Left forelimb (tissue), 1 donor: ENCODE data around the gene GRK3.
"Not testable (repeated sequence)": the region's sequence is repeated elsewhere in the genome, so short reads cannot be mapped to it uniquely, and the experiment has no call there.

Experiments used
- DNase-seq: peaks from one replicate; pipeline ENCODE4 v3.0.0-alpha.2; 2018; ENCODE audit warnings: low spot score

GRK3 gene

DNA sequence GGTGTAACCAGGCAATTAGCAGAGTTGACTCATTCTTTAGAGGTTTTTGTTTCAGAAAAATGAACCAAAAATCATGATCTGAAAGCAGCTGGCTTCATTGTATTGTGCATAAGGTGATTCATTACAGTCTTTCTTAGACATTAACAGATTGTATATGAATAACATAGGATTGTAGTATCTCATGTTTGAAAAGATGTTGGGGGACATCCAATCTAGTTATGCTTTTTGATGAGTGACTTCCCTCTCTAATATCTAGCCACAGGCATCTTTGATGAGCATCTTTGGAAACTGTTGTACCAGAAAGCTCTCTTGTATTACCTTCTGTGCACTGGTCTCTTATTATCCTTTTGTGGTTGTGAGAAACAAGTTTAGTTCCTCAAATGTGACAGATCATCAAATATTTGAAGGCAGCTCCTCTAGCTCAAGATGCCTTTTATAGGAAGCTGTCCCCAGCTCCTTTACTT, 8.3 kb downstream of the GRK3 start:
- no peak for DNase-seq

DNA sequence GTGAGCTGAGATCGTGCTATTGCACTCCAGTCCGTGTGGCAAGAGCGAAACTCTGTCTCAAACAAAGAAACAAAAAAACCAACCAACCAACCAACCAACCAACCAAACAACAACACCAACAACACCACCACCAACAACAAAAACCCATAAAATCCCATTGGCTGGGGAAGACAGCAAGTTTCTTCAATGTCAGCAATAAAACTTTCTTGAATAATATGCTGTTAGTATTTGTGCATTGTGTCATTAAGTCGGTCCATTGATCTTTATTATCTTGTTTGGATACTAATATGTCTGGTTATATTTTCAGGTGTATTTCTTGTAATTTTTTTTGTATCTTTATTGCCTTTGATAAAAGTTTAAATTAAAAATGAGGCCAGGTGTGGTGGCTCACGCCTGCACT, 9.4 kb downstream of the GRK3 start:
- no peak for DNase-seq

DNA sequence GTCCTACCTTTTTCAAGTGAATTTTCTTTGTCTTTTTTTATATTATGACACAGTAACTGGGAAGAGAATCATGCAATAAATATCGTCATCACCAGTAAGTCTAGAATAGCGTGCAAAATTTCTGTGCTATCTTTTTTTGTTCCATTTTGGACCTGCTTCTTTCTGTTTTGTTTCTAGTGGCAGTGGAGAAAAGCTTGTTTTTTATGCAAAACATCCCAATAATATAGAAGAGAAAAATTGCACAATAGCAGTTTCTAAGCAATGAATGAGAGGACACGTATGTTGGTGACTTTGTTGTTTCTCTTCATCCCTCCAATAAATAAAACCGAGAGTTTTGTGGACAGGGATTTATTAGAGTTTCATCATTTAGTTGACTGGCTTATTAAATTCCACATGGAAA, 10.3 kb downstream of the GRK3 start:
- DNase-seq, result no peak

DNA sequence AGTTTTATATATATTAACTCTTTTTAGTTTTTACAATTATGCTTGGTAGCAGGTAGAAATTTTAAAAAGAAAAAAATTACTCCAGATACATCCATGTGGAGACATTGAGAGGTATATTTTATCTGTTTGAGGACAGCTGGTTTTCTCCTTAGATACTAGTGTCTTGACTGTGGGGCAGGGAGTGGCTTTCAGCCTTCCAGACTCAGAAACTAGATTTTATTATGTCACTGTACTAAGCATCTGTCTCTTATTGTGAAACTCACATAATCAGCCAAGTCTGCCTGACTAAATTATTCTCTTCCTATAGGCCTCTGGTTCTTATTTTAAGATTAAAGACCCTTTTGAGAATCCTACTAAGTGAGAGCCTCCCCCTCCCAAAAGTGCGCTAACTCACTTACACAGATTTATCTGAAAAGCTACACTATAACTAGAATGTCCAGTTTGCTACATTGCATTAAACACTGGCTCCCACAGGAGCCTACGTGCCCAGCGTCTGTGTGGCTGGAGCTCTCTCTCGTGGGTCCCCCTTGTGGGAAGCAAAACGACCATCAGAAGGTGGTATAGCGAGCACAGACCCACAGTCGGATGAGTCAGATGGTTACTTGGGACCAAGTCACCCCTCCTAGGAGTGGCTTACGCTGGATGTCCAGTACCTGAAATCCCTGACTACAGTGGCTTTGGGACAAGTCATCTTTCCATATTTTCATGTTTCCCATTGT, 11.4 kb downstream of the GRK3 start:
- not testable (repeated sequence) for DNase-seq

DNA sequence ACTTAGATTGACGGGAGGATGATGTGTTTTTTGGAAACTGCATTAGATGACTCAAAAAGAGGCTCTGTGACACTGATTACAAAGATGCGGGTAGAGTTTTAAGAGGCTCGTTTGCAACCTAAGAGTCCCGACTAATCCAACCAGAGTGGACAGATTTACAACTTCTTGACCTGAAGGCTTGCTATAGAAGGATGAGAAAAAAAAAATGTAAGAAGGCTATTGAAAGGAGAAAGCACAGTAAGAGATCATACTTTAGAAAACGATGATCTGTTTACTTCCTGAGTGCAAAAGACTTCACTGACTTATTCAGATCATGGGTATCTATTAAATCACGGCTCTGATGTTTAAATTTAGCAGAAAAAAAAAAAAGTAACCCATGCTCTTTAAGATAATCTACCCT, 17.0 kb downstream of the GRK3 start:
- DNase-seq, result not testable (repeated sequence)

DNA sequence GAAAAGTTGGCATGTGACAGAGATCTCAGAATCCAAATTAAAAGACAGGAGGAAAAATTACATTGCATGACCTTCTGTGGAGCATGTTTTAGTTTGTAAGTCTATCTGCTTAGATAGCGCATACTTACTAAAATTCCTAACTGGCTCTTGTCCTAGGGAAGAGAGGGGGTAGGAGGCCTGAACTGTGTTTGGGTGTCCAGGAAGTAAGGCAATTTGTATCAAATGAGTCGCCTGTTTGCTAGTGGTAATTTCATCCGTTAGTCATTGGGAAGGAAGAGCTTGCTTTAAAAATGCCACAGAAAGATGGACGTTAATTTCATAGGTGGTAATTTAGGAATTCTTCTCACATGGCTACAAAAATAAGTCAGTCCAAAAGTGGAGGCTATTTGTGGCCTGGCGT, 18.5 kb downstream of the GRK3 start:
- DNase-seq, result no peak

DNA sequence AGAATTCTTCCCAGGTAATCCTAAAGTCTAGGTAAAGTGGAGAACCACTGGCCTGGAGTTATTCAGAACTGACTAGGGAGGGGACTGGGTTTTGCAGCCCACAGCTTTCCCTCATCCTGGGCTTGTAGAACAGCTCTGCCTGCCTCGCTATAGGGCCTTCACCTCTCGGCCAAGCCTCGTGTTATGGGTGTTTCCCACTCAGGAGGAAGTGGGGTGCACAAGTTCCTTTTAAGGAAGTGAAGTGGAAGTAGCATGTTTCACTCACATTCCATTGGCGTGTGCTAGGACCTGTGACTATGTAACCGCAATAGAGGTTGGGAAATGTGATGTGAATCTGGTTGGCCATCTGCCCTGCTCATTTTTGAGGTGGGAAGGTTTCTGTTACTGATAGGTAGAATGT, 20.5 kb downstream of the GRK3 start:
- DNase-seq, result not testable (repeated sequence)

DNA sequence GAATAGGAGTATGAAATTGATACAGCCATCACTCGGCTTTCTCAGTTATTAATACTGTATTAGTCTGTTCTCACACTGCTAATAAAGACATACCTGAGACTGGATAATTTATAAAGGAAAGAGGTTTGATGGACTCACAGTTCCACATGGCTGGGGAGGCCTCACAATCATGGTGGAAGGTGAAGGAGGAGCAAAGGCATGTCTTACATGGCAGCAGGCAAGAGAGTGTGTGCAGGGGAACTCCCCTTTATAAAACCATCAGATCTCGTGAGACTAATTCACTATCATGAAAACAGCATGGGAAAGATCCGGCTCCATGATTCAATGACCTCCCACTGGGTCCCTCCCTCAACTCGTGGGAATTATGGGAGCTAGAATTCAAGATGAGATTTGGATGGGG, 25.2 kb downstream of the GRK3 start:
- not testable (repeated sequence) for DNase-seq

DNA sequence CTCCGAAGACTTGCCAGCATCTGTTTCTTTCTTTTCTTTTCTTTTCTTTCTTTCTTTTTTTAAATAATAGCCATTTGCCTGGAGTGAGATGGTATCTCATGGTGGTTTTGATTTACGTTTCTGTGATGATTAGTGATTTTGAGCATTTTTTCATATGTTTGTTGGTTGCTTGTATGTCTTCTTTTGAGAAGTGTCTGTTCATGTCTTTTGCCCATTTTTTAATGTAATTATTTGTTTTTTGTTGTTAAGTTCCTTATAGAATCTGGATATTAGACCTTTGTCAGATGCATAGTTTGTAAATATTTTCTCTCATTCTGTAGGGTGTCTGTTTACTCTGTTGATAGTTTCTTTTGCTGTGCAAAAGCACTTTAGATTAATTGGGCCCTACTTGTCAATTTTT, 28.8 kb downstream of the GRK3 start:
- not testable (repeated sequence) for DNase-seq

DNA sequence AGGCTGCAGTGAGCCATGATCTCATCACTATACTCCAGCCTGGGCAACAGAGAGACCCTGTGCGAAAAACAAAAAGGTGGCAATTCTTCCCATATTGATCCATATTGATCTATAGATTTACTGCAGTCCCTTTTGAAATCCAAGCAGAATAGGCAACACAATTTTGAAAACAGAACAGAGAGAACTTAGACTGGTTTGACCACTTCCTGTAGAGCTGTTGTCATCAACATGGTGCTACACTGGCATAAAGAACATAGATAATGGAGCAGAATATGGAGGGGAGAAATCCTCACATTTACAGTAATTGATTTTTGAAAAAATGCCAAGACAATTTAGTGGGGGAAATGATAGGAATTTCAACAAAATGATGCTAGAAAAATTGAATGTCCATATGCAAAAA, 34.1 kb downstream of the GRK3 start:
- no peak for DNase-seq

DNA sequence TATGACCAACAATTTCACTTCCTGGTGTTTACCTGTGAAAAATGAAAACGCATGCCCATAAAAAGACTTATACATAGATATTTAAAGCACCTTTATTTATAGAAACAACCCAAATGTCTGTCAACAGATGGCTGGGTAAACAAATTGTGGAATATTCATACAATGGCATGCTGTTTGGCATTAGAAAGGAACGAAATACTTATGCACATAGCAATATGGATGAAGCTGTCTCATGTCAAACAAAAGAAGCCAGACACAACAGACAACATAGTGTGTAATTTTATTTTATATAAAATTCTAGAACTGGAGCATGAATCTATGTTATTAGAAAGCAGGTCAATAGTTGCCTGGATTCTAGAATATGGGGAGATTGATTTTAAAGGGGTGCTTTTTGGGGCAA, 38.0 kb downstream of the GRK3 start:
- no peak for DNase-seq

DNA sequence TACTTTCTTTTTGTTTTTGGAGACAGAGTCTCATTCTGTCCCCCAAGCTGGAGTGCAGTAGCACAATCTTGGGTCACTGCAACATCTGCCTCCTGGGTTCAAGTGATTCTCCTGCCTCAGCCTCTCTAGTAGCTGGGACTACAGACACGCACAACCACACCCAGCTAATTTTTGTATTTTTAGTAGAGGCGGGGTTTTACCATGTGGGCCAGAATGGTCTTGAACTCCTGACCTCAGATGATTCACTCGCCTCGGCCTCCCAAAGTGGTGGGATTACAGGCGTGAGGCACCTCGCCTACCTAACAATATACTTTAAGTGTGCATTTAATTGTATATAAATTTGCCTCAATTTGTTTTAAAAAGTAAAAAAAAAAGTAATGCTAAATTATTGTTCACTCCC, 38.4 kb downstream of the GRK3 start:
- no peak for DNase-seq

DNA sequence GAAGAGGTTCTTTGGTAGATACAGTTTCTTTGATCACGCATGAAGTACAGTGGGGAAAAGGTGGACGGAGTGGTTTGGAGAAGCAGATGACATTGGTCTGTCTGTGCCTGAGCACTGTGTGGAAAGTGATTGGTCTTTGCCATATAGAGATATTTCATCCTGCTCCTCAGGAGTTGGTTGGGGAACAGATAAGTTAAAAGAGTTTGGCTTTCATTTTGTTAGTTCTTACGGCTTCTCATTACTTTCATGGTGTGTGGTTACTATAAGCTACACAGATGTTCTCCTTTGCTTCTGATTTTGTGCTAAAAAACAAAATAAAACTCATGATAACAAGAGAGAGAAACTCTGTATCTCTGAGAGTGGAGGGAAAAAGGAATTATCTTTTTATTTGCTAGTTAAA, 40.7 kb downstream of the GRK3 start:
- DNase-seq, result not testable (repeated sequence)

DNA sequence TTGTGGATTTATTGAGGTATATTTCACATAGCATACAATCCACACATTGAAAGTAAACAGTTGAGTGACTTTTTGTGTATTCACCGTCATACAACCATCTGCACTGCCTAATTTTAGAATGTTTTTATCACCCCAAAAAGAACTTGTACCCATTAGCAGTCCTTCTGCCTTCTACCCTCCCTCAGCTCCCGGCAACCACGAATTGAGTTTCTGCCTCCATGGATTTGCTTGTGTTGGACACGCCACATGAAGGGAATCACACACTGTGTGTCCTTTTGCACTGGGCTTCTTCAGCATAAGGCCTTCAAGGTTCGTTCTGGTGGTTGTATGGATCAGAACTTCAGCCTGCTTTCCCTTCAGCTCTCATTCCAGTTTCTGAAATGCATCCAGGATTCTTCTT, 41.1 kb downstream of the GRK3 start:
- not testable (repeated sequence) for DNase-seq

DNA sequence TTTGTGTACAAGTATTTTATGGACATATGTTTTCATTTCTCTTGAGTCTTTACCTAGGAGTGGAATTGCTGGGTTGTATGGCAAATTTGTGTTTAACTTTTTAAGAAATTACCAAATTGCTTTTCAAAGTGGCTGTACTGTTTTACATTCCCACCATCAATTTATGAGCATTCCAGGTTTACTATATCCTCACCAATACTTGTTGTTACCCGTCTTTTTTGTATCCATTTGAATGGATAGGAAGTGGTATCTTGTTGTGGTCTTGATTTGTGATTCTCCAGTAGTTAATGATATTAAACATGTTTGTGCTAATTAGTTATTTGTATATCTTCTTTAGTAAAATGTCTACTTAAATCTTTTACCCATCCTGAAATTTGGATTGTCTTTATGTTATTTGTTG, 46.8 kb downstream of the GRK3 start:
- DNase-seq, result not testable (repeated sequence)

DNA sequence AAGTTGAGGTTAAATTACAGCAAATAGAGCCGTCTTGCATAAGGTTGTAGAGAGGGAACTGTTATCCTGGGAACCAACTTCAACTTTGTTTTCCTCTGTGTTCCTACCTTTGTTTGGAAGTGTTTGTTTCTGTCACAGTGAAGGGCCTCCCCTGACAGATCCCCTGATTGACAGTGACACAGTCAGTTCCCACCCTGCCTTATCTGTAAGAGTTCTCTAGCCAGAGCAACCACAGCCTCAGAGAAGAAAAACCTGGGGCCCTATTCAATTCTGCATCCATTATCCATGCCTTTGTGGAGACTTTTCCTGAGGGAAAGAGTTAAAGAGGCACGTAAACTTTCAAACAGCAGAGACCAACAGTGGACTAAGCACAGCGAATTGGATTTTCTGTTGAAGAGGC, 48.7 kb downstream of the GRK3 start:
- DNase-seq, result not testable (repeated sequence)

DNA sequence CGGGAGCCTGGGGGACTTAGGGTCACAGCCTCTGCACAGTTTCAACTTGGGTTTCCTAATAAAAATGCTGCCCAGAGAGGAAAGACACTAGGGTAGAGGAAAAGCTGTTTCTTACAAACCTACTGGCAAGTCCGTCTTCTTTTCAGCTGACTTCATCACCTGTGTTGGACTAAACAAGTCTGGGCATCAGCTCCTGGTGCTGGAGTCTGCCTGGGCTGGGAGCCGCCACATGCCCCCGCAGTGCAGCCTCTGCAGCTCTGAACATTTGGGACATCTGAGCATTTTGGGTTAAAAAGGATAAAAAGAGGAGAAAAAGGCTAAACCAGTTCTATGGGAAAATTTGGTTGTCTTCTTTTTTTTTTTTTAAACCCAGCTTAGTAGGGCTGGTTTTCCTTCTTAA, 49.1 kb downstream of the GRK3 start:
- DNase-seq, result not testable (repeated sequence)

DNA sequence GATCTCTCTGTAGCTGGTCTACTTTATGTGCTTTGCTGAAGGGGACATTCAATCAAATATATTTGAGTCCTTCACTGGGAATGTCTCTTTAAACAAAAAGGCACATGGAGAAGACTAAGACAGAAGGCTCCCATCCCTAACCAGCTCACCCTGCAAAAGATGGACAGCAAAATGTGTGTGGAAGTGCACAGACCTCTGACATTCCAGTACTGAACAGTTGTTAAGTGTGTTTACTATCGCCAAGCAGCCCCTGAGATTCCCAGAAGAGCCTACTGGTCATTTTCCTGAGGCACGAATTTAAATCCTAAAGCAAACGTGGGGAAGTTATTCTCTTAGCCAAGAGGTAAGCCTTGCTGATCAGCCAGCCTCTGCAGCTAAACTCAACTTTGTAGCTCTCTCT, 50.3 kb downstream of the GRK3 start:
- not testable (repeated sequence) for DNase-seq

DNA sequence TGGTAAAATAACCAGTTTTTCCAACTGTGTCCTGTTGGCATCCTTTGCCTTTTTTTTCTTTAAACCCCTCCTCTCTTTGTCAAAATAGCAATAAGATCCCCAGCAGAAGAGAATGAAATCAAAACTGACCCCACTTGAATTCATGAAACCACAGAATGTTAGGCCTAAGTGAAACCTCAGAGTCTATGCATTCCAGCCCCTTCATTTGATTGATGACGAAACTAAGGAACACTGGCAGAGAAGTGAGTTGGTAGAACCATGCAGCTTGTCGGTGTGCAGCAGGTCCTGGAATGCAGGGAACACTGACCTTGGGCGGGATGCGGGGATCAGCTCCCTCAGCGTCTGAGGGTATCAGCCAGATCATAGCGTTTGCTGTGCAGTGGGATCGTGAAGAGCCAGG, 57.5 kb downstream of the GRK3 start:
- DNase-seq, result no peak

DNA sequence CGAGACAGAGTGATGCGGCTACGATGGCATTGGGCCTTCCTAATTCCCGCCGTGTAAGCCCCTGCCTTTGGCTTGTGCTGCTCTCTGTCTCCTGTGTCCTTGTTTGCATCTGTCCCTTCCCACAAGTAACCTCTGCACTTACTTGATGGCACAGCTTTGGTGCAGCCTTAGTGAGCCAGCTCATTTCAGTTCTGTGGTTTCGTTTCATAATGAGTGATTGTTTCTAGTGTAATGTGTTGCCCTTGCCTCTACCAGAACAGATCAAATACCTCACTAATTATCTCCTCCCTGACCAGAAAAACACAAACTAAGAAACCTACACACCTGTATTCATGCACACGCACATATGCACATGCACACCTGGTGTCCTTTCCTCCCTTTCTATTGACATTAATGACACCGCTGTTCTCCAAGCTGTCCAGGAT, 58.8 kb downstream of the GRK3 start:
- DNase-seq, result no peak

DNA sequence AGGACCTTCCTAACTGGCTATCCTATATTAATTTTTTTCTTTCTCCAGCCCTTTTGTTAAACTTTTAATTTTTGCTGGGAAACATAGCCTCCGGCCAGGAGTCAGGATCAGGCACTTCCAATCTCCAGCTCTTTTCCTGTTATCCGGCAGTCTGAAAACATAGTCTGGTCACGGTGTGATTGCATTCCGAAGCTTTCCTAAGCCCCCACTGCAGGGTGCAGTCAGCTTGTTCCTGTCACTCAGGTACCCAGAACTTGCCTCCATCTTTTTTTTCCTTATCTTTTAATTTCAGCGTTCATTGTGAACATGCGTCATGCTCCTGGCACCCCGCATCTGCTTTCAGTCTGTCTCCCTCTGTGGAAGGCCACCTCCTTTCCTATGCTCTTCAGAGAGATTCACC, 59.4 kb downstream of the GRK3 start:
- DNase-seq, result no peak

DNA sequence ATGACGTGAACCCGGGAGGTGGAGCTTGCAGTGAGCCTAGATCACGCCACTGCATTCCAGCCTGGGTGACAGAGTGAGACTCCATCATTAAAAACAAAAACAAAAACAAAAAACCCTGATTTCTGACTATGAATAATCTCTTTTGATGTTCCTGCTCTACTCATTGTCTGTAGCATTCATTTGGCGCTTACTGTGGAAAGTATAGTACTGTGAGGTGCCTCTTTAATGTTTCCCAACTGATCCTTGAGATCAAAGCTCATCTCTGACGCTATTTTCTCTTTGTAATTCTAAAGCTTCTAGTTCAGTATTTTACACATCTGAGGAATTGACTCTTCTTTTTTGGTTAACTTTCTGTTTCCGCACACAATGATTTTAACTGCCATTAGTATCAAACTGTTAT, 60.0 kb downstream of the GRK3 start:
- DNase-seq, result no peak

DNA sequence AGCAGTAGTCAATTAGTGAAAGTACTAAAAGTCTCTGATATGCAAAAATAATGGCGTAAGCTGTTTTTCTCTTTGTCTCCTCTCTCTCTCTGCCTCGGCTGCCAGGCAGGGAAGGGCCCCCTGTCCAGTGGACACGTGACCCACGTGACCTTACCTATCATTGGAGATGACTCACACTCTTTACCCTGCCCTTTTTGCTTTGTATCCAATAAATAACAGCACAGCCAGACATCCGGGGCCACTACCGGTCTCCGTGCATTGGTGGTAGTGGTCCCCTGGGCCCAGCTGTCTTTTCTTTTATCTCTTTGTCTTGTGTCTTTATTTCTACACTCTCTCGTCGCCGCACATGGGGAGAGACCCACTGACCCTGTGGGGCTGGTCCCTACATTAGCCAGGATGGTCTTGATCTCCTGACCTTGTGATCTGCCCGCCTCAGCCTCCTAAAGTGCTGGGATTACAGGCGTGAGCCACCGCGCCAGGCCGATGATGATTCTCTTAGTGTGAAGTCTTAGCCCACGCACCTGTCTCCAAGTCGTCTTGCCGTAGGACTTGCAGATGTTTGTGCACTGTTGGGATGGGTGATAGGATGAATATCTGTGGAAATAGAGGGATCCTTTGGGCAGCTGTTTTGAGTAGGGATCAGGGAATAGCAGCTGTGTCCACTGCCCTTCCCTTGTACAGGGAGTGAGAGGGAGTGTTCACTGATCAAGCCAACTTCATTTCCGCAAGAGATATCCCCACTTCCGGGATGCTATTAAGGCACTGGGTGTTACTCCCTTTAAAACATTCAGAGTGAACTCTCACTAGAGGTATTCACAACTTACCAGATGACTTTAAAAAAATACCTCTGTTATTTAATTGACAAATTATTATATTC, 61.5 kb downstream of the GRK3 start:
- DNase-seq, result not testable (repeated sequence)
